IPS DF 4.7 (cell line): Measurements from ENCODE around the gene PRKN.

Experiments used
- DNase-seq: peaks from one replicate; pipeline ENCODE4 v3.0.0-alpha.2; 2013; ENCODE audit warnings: low spot score; ENCODE audit errors: extremely low read depth

PRKN gene

GRCh38 chr6:162727322-162728182 lies at the start of gene PRKN, which contains the start of gene PACRG:
PRKN (minus strand) TSS chr6:162727766.
PACRG (plus strand) TSS chr6:162727974.
- peak; percentile 96 for DNase-seq

- no peak for DNase-seq
Measured at GRCh38 chr6:162777091-162777490, 49.5 kb upstream of the PRKN start.

- no peak for DNase-seq
Measured at GRCh38 chr6:162773996-162774395, 46.4 kb upstream of the PRKN start.

- DNase-seq, result no peak
Measured at GRCh38 chr6:162772466-162772865, 44.9 kb upstream of the PRKN start.

GRCh38 chr6:162770955-162771354 lies 43.4 kb upstream of the PRKN start:
- no peak for DNase-seq

GRCh38 chr6:162770136-162770535 lies 42.6 kb upstream of the PRKN start:
- no peak for DNase-seq

GRCh38 chr6:162753775-162754174 lies 26.2 kb upstream of the PRKN start:
- DNase-seq, result no peak

- no peak for DNase-seq
Measured at GRCh38 chr6:162751211-162751859, 23.8 kb upstream of the PRKN start.

GRCh38 chr6:162750776-162751175 lies 23.2 kb upstream of the PRKN start:
- no peak for DNase-seq

GRCh38 chr6:162736961-162737360 lies 9.4 kb upstream of the PRKN start:
- DNase-seq, result no peak

- DNase-seq, result no peak
Measured at GRCh38 chr6:162733489-162733888, 5.9 kb upstream of the PRKN start.

GRCh38 chr6:162730502-162730901 lies 2.9 kb upstream of the PRKN start:
- DNase-seq, result no peak

- DNase-seq, result no peak
Measured at GRCh38 chr6:162728706-162729105, 1.1 kb upstream of the PRKN start.

GRCh38 chr6:162728197-162728596 lies 631 bp upstream of the PRKN start:
- no peak for DNase-seq

- DNase-seq, result no peak
Measured at GRCh38 chr6:162726947-162727321, 632 bp downstream of the PRKN start.

- no peak for DNase-seq
Measured at GRCh38 chr6:162722633-162723032, 4.9 kb downstream of the PRKN start.

- DNase-seq, result no peak
Measured at GRCh38 chr6:162722226-162722625, 5.3 kb downstream of the PRKN start.

- DNase-seq, result no peak
Measured at GRCh38 chr6:162721404-162721687, 6.2 kb downstream of the PRKN start.

GRCh38 chr6:162719528-162719927 lies 8.0 kb downstream of the PRKN start:
- no peak for DNase-seq

- DNase-seq, result no peak
Measured at GRCh38 chr6:162715601-162716000, 12.0 kb downstream of the PRKN start.

- no peak for DNase-seq
Measured at GRCh38 chr6:162713974-162714780, 13.4 kb downstream of the PRKN start.

GRCh38 chr6:162712694-162713093 lies 14.9 kb downstream of the PRKN start:
- no peak for DNase-seq
